ENCODE data around the gene THOC6.

DNA sequence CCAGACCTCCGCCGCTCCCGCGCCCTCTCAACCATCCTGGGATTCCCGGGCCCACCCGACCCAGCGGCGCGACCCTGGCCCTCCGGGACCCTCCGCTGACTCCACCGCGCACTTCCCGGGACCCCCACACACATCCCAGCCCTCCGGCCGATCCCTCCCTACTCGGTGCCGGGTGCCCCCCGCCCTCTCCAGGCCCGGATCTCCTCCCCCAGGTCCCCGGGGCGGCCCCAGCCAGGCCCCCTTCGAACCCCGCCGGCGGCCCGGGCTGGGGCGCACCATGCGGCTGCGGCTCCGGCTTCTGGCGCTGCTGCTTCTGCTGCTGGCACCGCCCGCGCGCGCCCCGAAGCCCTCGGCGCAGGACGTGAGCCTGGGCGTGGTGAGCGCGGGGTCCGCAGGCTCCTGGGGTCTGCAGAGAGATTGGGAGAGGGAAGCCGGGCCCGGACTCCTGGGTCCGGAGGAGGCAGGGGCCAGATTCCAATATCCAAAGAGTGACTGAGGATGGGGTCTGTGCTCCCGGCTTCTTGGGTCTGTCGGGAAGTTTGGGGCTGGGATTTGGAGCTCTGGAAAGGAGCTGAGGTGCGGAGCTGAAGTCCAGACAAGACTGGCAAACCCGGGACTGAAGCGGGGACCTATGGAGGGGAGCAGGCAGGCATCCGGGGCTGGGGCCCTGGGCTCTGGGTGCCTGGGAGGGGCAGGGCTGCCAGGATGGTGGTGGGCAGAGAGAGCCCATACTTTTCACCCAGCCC is 23.0 kb downstream of the THOC6 start:
- TF ChIP-seq, protein P1, sequence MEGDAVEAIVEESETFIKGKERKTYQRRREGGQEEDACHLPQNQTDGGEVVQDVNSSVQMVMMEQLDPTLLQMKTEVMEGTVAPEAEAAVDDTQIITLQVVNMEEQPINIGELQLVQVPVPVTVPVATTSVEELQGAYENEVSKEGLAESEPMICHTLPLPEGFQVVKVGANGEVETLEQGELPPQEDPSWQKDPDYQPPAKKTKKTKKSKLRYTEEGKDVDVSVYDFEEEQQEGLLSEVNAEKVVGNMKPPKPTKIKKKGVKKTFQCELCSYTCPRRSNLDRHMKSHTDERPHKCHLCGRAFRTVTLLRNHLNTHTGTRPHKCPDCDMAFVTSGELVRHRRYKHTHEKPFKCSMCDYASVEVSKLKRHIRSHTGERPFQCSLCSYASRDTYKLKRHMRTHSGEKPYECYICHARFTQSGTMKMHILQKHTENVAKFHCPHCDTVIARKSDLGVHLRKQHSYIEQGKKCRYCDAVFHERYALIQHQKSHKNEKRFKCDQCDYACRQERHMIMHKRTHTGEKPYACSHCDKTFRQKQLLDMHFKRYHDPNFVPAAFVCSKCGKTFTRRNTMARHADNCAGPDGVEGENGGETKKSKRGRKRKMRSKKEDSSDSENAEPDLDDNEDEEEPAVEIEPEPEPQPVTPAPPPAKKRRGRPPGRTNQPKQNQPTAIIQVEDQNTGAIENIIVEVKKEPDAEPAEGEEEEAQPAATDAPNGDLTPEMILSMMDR (IDR thresholded peaks at IDR 0.05; ENCODE audit: low read depth, low read length, poor library complexity, severe bottlenecking) = no peak
- peak; percentile 80; the same call in 1 of the 2 replicates for TF ChIP-seq EZH2phosphoT487 (IDR thresholded peaks at IDR 0.05; ENCODE audit: borderline replicate concordance, low read length)

Measured in DOHH2 (cell line).